A549 (cell line): ENCODE results near the gene KIF16B. TPM values are rescaled to one million over a fixed set of nuclear protein-coding genes. Genes with fewer than 3 reads are reported as not detected.
A peak's percentile ranks its signal among the peaks of the same experiment; 100 is the strongest.
"Not testable (repeated sequence)": the region's sequence is repeated elsewhere in the genome, so short reads cannot be mapped to it uniquely, and the experiment has no call there.

Source experiments
- ATAC-seq, 2 experiments: fragments of 200-7000 bp in 1 of 2; fragments of >200 bp in 1 of 2; cut with Nextera tagmentation in 1 of 2; cut with Tn5 transposase in 1 of 2; 3 replicates each; pipeline versions ENCODE4 v1.8.0 to v1.9.1; 2018 to 2020; ENCODE audit warnings: mild to moderate bottlenecking in 1 of 2, moderate library complexity in 1 of 2
- CTCF ChIA-PET: fragments of 300-600 bp; sonication (Branson Sonifier 250); formaldehyde crosslinking; extraction: SDS; loops from one replicate; lab custom pipeline; 2021; ENCODE audit warnings: antibody characterized with exemption, inconsistent platforms; lab: Yijun Ruan, JAX
- POLR2A ChIA-PET: fragments of 350-600 bp; formaldehyde crosslinking; extraction: SDS; loops from one replicate; lab custom pipeline; 2021; ENCODE audit warnings: antibody characterized with exemption, inconsistent platforms; lab: Yijun Ruan, JAX
- DNase-seq, 2 experiments: peaks; one replicate each; pipeline versions ENCODE4 v3.0.0 to v3.0.0-alpha.2; 2011 to 2016; ENCODE audit warnings: low read depth in 1 of 2, low spot score in 1 of 2
- FAIRE-seq: peaks from 2 replicates; lab custom pipeline; 2011; peaks lifted over from hg19 to GRCh38; lab: Jason Lieb, UNC
- H3K27ac ChIP-seq, 2 experiments: fragments of >200 bp; sonication (Bioruptor Twin); formaldehyde crosslinking; 3 replicates each; pipeline ENCODE4 v1.5.1; 2016 to 2017
- H3K4me1 ChIP-seq: fragments of >200 bp; sonication (Bioruptor Twin); formaldehyde crosslinking; 3 replicates; pipeline ENCODE4 v1.6.1; 2016
- H3K4me2 ChIP-seq: fragments of >200 bp; sonication (Bioruptor Twin); formaldehyde crosslinking; 3 replicates; pipeline ENCODE4 v1.6.1; 2016
- H3K4me3 ChIP-seq: fragments of >200 bp; sonication (Bioruptor Twin); formaldehyde crosslinking; 3 replicates; pipeline ENCODE4 v1.5.1; 2016
- H3K9me3 ChIP-seq: fragments of >200 bp; sonication (Bioruptor Twin); formaldehyde crosslinking; 3 replicates; pipeline ENCODE4 v1.6.1; 2016
- ATOH8 ChIP-seq: fragments of 250-450 bp; sonication (Bioruptor Pico); IDR thresholded peaks from 2 replicates; pipeline ENCODE4 v1.5.0; 2020; ENCODE audit warnings: low read depth, mild to moderate bottlenecking, moderate library complexity
- CBX2 ChIP-seq: fragments of 200-600 bp; sonication (generic); IDR thresholded peaks from 2 replicates; pipeline ENCODE4 v1.6.1; 2016; ENCODE audit warnings: low read depth, mild to moderate bottlenecking, borderline replicate concordance
- CBX8 ChIP-seq: fragments of 200-600 bp; sonication (generic); IDR thresholded peaks from 2 replicates; pipeline ENCODE4 v1.6.1; 2016
- CEBPB ChIP-seq, 2 experiments: fragments of >200 bp in 1 of 2; sonication (Bioruptor Twin) in 1 of 2; formaldehyde crosslinking in 1 of 2; IDR thresholded peaks; 2 replicates each; pipeline ENCODE4 v1.6.1; 2012 to 2016
- CTCF ChIP-seq: fragments of >200 bp; sonication (Bioruptor Twin); formaldehyde crosslinking; IDR thresholded peaks from 3 replicates; pipeline ENCODE4 v1.5.1; 2016
- EHMT2 ChIP-seq: fragments of 200-600 bp; sonication (generic); IDR thresholded peaks from 2 replicates; pipeline ENCODE4 v1.6.1; 2016; ENCODE audit warnings: antibody characterized with exemption, low read depth, mild to moderate bottlenecking, moderate library complexity
- ELK1 ChIP-seq: fragments of 150-350 bp; IDR thresholded peaks from 2 replicates; pipeline ENCODE4 v1.6.1; 2014; ENCODE audit warnings: low read depth, mild to moderate bottlenecking, low read length
- EP300 ChIP-seq, 2 experiments: fragments of >200 bp; sonication (Bioruptor Twin); formaldehyde crosslinking; IDR thresholded peaks; 2 replicates in 1 of 2; 3 replicates in 1 of 2; pipeline ENCODE4 v1.6.1; 2016 to 2017
- FOXS1 ChIP-seq: fragments of 250-450 bp; sonication (Bioruptor Pico); IDR thresholded peaks from 2 replicates; pipeline ENCODE4 v1.5.0; 2020; ENCODE audit warnings: mild to moderate bottlenecking, moderate library complexity
- HDAC2 ChIP-seq: fragments of 200-600 bp; sonication (generic); IDR thresholded peaks from 2 replicates; pipeline ENCODE4 v1.6.1; 2016
- JUN ChIP-seq, 2 experiments: fragments of >200 bp; sonication (Bioruptor Twin); formaldehyde crosslinking; IDR thresholded peaks; 2 replicates in 1 of 2; 3 replicates in 1 of 2; pipeline ENCODE4 v1.6.1; 2016 to 2017
- MAFK ChIP-seq: fragments of 450-650 bp; IDR thresholded peaks from 2 replicates; pipeline ENCODE4 v1.6.1; 2014; ENCODE audit not compliant: partially characterized antibody
- MAZ ChIP-seq: fragments of 150-350 bp; IDR thresholded peaks from 2 replicates; pipeline ENCODE4 v1.6.1; 2014; ENCODE audit warnings: antibody characterized with exemption, low read depth, low read length, borderline replicate concordance
- NFE2L2 ChIP-seq: fragments of 150-350 bp; conservative IDR thresholded peaks from 2 replicates; pipeline ENCODE4 v1.6.1; 2014; ENCODE audit warnings: low read length
- NPAS2 ChIP-seq: fragments of 250-450 bp; sonication (Bioruptor Pico); IDR thresholded peaks from 2 replicates; pipeline ENCODE4 v1.8.0; 2022; ENCODE audit warnings: mild to moderate bottlenecking, moderate library complexity, borderline replicate concordance
- NR3C1 ChIP-seq: fragments of >200 bp; sonication (Bioruptor Twin); formaldehyde crosslinking; IDR thresholded peaks from 3 replicates; pipeline ENCODE4 v1.6.1; 2017
- POLR2A ChIP-seq: IDR thresholded peaks from 2 replicates; pipeline ENCODE4 v1.6.1; 2012; ENCODE audit warnings: mild to moderate bottlenecking, low read length
- RARB ChIP-seq: fragments of 250-450 bp; sonication (Bioruptor Pico); IDR thresholded peaks from 2 replicates; pipeline ENCODE4 v1.8.0; 2021; ENCODE audit warnings: mild to moderate bottlenecking, moderate library complexity
- RCOR1 ChIP-seq: fragments of 150-350 bp; IDR thresholded peaks from 2 replicates; pipeline ENCODE4 v1.6.1; 2014; ENCODE audit warnings: antibody characterized with exemption, low read length, low read depth
- RFX5 ChIP-seq: fragments of 450-650 bp; IDR thresholded peaks from 2 replicates; pipeline ENCODE4 v1.7.1; 2014; ENCODE audit warnings: antibody characterized with exemption, mild to moderate bottlenecking, moderate library complexity
- SMC3 ChIP-seq: fragments of >200 bp; sonication (Bioruptor Twin); formaldehyde crosslinking; IDR thresholded peaks from 3 replicates; pipeline ENCODE4 v1.6.1; 2018; ENCODE audit warnings: inconsistent platforms
- SREBF2 ChIP-seq: fragments of 450-650 bp; IDR thresholded peaks from 2 replicates; pipeline ENCODE4 v1.6.1; 2014; ENCODE audit warnings: mild to moderate bottlenecking, moderate library complexity
- ZC3H11A ChIP-seq: fragments of 450-650 bp; IDR thresholded peaks from 2 replicates; pipeline ENCODE4 v1.6.1; 2014; ENCODE audit warnings: antibody characterized with exemption, mild to moderate bottlenecking
- ZNF302 ChIP-seq: fragments of 250-450 bp; sonication (Bioruptor Pico); IDR thresholded peaks from 2 replicates; pipeline ENCODE4 v1.9.0; 2021; ENCODE audit warnings: inconsistent platforms, mild to moderate bottlenecking, moderate library complexity
- ZSCAN20 ChIP-seq: fragments of 250-450 bp; sonication (Bioruptor Pico); IDR thresholded peaks from 2 replicates; pipeline ENCODE4 v1.8.0; 2022; ENCODE audit warnings: mild to moderate bottlenecking, moderate library complexity
- WGBS: methylation state at CpG from one replicate; pipeline ENCODE4 v1.1.6; 2017; ENCODE audit errors: missing lambda C conversion rate; 5-methylcytosine and 5-hydroxymethylcytosine counted together
- polyA plus RNA-seq, 4 experiments: library from polyadenylated mRNA; depleted of rRNA in 3 of 4; stranded (reverse); fragments of >200 nt; fragmentation: RNase III in 1 of 4; extraction: RNeasy Plus Mini Kit Qiagen cat#74134 plus additional on column Dnase treatment in 1 of 4; gene quantifications; 2 replicates in 3 of 4; 3 replicates in 1 of 4; pipeline ENCODE4 v1.2.3, GENCODE V29; 2011 to 2017
- TF ChIP-seq, protein P1 (sequence below): fragments of 450-650 bp; IDR thresholded peaks from 2 replicates; pipeline ENCODE4 v1.6.1; 2014; ENCODE audit warnings: antibody characterized with exemption

Gene KIF16B
- polyA plus RNA-seq, 2 of the 4 experiments (the other 2 are of a cell fraction) = 14.1 to 23.3 TPM

GRCh38 chr20:16230402-16230801, 342.8 kb downstream of the KIF16B start:
- no peak for TF ChIP-seq RCOR1
- no peak for TF ChIP-seq CEBPB (IDR thresholded peaks at IDR 0.05)
- no peak for TF ChIP-seq EHMT2
- no peak for TF ChIP-seq CBX8
- TF ChIP-seq MAFK = no peak
- TF ChIP-seq FOXS1 (CRISPR knock-in tag) = no peak
- TF ChIP-seq ATOH8 = no peak
- TF ChIP-seq EP300 (IDR thresholded peaks at IDR 0.05) = no peak
- no peak for TF ChIP-seq RARB (CRISPR knock-in tag)
- TF ChIP-seq MAZ = no peak
- no peak for TF ChIP-seq CBX2
- TF ChIP-seq NFE2L2 = no peak
- TF ChIP-seq, protein P1, sequence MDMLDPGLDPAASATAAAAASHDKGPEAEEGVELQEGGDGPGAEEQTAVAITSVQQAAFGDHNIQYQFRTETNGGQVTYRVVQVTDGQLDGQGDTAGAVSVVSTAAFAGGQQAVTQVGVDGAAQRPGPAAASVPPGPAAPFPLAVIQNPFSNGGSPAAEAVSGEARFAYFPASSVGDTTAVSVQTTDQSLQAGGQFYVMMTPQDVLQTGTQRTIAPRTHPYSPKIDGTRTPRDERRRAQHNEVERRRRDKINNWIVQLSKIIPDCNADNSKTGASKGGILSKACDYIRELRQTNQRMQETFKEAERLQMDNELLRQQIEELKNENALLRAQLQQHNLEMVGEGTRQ = no peak
- TF ChIP-seq ZNF302 (CRISPR knock-in tag) = no peak
- TF ChIP-seq POLR2A = no peak
- TF ChIP-seq ZC3H11A = no peak
- TF ChIP-seq SREBF2 = no peak
- TF ChIP-seq NR3C1 = no peak
- ATAC-seq = no peak
- POLR2A ChIA-PET = no interaction called here
- DNase-seq = no peak
- Histone ChIP-seq H3K9me3 (no peaks in the 10 kb centered on the region), H3K4me2 (no peak overlapping the region), H3K4me1 (no peaks in the 10 kb centered on the region), H3K4me3 (no peak overlapping the region), H3K27ac (no peak overlapping the region)
- no peak for FAIRE-seq
- CTCF ChIA-PET = interaction anchor here (0.8 kb wide), 1 partner anchor 531 kb away, joined by 3 read pairs; no protein-coding TSS in a partner anchor

DNA sequence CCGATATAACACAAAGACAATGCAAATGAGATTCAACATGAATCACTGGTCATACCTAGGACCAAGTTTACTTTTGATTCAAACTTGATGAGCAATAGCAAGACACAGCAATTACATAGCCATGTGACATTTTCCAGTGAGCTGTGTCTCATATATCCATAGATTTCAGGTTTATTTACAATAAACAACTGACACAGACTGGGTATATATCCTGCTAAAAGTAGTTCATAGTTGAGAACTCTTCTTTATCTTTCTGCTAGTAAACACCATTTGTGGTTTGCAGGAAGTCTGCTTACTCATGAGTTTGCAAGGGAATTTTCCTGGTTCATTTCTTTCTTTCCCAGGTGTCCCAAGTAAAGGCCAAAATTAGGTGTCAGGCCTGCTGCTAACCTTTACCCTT, 343.4 kb downstream of the KIF16B start:
- POLR2A ChIA-PET = no interaction called here
- TF ChIP-seq, protein P1 = no peak
- TF ChIP-seq CEBPB (IDR thresholded peaks at IDR 0.05) (no peak), CBX2 (no peak), JUN (IDR thresholded peaks at IDR 0.05) (no peak), RFX5 (no peak), MAZ (no peak), ZSCAN20 (no peak), NFE2L2 (no peak), NPAS2 (no peak), ZC3H11A (no peak), MAFK (no peak), HDAC2 (no peak), SMC3 (no peak)
- DNase-seq (no peak), ATAC-seq (no peak), FAIRE-seq (peak; percentile 49)
- Histone ChIP-seq H3K4me1 (no peaks in the 10 kb centered on the region), H3K4me3 (no peak overlapping the region), H3K27ac (no peak overlapping the region), H3K9me3 (no peaks in the 10 kb centered on the region), H3K4me2 (no peak overlapping the region)
- 97% methylated on average over 1 of the region's 1 CpG for WGBS
- CTCF ChIA-PET = interaction anchor here (0.8 kb wide), 1 partner anchor 531 kb away, joined by 3 read pairs; no protein-coding TSS in a partner anchor

DNA sequence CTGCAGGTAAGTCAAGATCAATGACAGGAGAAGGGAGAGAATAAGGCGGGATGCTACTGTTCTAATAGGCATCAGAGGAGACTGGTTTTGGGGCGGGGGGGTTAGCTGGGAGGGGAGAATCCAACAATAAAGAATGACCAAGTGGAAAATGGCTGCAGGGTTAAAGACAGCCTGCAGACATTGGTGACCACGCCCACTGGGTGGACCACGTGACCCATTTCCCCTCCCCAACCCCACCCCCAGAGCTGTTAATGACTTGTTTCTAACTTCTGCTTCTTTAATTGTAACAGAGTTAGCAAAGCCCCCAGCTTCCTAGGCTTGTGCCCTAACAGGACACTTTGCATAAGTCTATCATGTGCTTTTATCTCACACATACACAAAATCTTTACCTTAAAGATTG, 344.5 kb downstream of the KIF16B start:
- POLR2A ChIA-PET = no interaction called here
- Histone ChIP-seq H3K4me3 (no peak overlapping the region), H3K9me3 (no peaks in the 10 kb centered on the region), H3K4me1 (no peaks in the 10 kb centered on the region), H3K4me2 (no peak overlapping the region), H3K27ac (no peak overlapping the region)
- DNase-seq (no peak), ATAC-seq (no peak), FAIRE-seq (no peak)
- 30% methylated on average over 4 of the region's 4 CpGs for WGBS
- CTCF ChIA-PET = interaction anchor here (0.6 kb wide), 1 partner anchor 243 kb away, joined by 3 read pairs; no protein-coding TSS in a partner anchor
- no peak for TF ChIP-seq ELK1
- TF ChIP-seq ATOH8 = no peak
- no peak for TF ChIP-seq CTCF

DNA sequence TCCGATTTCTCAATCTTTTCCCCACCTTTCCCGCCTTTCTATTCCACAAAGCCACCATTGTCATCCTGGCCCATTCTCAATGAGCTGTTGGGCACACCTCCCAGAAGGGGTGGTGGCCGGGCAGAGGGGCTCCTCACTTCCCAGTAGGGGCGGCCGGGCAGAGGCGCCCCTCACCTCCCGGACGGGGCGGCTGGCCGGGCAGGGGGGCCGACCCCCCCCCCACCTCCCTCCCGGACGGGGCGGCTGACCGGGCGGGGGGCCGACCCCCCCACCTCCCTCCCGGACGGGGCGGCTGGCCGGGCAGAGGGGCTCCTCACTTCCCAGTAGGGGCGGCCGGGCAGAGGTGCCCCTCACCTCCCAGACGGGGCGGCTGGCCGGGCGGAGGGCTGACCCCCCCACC, 346.3 kb downstream of the KIF16B start:
- H3K4me2 ChIP-seq, H3K4me3 ChIP-seq, FAIRE-seq, ATAC-seq, H3K4me1 ChIP-seq, H3K27ac ChIP-seq, POLR2A ChIA-PET, DNase-seq, CTCF ChIA-PET, H3K9me3 ChIP-seq: not testable (repeated sequence)
- WGBS = no CpG with 5 or more reads among the region's 27 CpGs
